ENCODE measurements around the gene ARHGAP10.
A peak's percentile ranks its signal among the peaks of the same experiment; 100 is the strongest.

The ARHGAP10 gene

DNA sequence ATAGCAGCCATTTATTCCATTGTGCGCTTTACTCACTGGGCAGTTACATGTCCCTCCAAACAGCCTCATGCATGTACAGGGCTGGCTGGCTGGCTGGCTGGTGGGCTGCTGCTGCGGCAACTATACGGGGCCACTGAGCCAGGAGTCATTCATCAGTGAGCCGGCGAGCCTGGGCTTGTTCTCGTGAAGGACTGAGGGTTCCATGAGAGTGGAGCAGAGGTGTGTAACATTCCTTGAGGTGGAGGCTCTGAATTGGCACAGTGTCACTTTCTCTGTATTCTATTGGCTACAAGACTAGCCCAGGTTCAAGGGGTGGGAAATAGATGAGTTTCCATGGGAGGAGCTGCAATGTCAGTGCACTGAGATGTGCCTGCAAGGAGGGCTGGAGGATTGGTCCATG, 89.1 kb downstream of the ARHGAP10 start:
- H3K27me3 ChIP-seq, result no peaks in the 10 kb centered on the region
- no peaks in the 10 kb centered on the region for H3K9me3 ChIP-seq
- TF ChIP-seq, protein P1, sequence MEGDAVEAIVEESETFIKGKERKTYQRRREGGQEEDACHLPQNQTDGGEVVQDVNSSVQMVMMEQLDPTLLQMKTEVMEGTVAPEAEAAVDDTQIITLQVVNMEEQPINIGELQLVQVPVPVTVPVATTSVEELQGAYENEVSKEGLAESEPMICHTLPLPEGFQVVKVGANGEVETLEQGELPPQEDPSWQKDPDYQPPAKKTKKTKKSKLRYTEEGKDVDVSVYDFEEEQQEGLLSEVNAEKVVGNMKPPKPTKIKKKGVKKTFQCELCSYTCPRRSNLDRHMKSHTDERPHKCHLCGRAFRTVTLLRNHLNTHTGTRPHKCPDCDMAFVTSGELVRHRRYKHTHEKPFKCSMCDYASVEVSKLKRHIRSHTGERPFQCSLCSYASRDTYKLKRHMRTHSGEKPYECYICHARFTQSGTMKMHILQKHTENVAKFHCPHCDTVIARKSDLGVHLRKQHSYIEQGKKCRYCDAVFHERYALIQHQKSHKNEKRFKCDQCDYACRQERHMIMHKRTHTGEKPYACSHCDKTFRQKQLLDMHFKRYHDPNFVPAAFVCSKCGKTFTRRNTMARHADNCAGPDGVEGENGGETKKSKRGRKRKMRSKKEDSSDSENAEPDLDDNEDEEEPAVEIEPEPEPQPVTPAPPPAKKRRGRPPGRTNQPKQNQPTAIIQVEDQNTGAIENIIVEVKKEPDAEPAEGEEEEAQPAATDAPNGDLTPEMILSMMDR (IDR thresholded peaks at IDR 0.05), result no peak
- DNase-seq, result no peak
- H3K4me1 ChIP-seq, result peaks cover 0 to 97% (median 48%) of the 10 kb centered on the region in 4 donors
- intact Hi-C loops (cut with DNase I; ENCODE audit: low total_unique reads), result loop anchor here (10.0 kb wide), 1 partner anchor 86 kb away; the partner anchor contains the start of gene ARHGAP10
- no peak overlapping the region for H3K27ac ChIP-seq
- peaks cover 8 to 24% (median 12%) of the 10 kb centered on the region in 3 donors for H3K36me3 ChIP-seq
- no peak overlapping the region for H3K4me3 ChIP-seq

DNA sequence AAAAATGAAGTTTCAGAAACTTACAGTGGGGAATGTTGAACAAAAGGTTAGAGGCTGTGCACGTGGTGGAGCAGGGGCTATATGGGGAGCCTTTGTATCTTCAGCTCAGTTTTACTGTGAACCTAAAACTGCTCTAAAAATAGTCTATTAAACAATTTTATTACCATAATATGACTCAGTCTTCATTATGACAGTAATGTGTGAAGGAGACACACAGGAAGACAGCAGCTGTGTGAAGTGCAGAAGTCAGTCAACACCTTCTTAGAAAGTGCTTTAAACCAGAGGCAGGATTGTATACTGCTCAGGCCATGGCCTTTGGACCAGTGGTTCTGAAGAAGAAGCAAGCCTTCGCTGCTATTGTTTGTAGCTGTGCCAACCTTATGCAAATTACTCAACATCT, 89.7 kb downstream of the ARHGAP10 start:
- TF ChIP-seq, protein P1 (IDR thresholded peaks at IDR 0.05), result no peak
- Histone ChIP-seq H3K27ac (peak overlapping the region in 1 of 2 donors; percentile 81), H3K9me3 (no peaks in the 10 kb centered on the region), H3K27me3 (no peaks in the 10 kb centered on the region), H3K36me3 (peaks cover 8 to 24% (median 12%) of the 10 kb centered on the region in 3 donors), H3K4me1 (peaks cover 0 to 97% (median 48%) of the 10 kb centered on the region in 4 donors), H3K4me3 (no peak overlapping the region)
- intact Hi-C loops (cut with DNase I; ENCODE audit: low total_unique reads), result loop anchor here (10.0 kb wide), 1 partner anchor 87 kb away; the partner anchor contains the start of gene ARHGAP10
- no peak for DNase-seq

DNA sequence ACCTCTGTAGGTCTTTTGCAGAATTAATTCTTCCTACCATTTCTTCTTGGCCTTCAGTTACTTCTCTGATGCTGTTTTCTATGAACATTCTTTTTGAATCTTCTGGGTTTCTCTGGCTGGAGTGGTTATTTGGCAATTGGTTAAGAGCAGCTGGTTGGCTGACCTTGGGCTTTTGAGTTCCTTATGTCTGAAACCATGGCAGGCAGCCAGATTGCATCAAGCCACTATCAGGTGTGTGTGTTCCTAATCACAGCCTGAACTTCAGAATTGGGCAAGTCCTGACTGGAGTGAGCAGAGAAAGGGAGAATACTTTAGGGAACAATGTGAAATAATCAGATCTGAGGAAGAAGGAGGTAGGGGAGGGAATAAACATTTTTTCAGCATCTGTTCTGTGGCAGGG, 90.2 kb downstream of the ARHGAP10 start:
- peak overlapping the region; percentile 56 to 81 for H3K27ac ChIP-seq
- no peak overlapping the region for H3K4me3 ChIP-seq
- TF ChIP-seq, protein P1 (IDR thresholded peaks at IDR 0.05), result no peak
- H3K9me3 ChIP-seq, result no peaks in the 10 kb centered on the region
- H3K4me1 ChIP-seq, result peaks cover 0 to 97% (median 44%) of the 10 kb centered on the region in 4 donors
- DNase-seq, result peak; percentile 89 to 92
- peaks cover 8 to 24% (median 12%) of the 10 kb centered on the region in 3 donors for H3K36me3 ChIP-seq
- no peaks in the 10 kb centered on the region for H3K27me3 ChIP-seq
- intact Hi-C loops (cut with DNase I; ENCODE audit: low total_unique reads), result loop anchor here (10.0 kb wide), 1 partner anchor 87 kb away; the partner anchor contains the start of gene ARHGAP10

DNA sequence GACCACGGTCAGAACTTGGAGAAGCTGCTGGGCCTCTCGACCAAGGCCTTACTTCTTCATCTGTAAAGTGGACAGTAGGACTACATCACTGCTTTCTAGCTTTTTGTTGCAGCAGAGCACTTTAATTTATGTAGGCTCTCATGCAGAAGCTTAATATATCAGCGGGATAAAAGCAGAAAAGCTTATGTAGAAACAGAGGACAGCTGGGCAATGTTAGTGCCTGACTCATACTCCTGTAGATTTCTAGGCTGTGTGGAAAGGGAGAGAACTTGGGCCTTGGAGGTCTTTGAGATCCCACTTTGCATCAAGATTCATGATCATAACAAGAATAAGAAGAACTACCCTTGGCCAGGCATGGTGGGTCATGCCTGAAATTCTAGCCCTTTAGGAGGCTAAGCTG, 91.2 kb downstream of the ARHGAP10 start:
- no peak for DNase-seq
- TF ChIP-seq, protein P1 (IDR thresholded peaks at IDR 0.05), result no peak
- peak overlapping the region; percentile 56 to 81 for H3K27ac ChIP-seq
- no peaks in the 10 kb centered on the region for H3K27me3 ChIP-seq
- intact Hi-C loops (cut with DNase I; ENCODE audit: low total_unique reads), result loop anchor here (10.0 kb wide), 1 partner anchor 88 kb away; the partner anchor contains the start of gene ARHGAP10
- H3K4me3 ChIP-seq, result no peak overlapping the region
- peaks cover 0 to 97% (median 39%) of the 10 kb centered on the region in 4 donors for H3K4me1 ChIP-seq
- H3K36me3 ChIP-seq, result peaks cover 8 to 24% (median 12%) of the 10 kb centered on the region in 3 donors
- no peaks in the 10 kb centered on the region for H3K9me3 ChIP-seq

DNA sequence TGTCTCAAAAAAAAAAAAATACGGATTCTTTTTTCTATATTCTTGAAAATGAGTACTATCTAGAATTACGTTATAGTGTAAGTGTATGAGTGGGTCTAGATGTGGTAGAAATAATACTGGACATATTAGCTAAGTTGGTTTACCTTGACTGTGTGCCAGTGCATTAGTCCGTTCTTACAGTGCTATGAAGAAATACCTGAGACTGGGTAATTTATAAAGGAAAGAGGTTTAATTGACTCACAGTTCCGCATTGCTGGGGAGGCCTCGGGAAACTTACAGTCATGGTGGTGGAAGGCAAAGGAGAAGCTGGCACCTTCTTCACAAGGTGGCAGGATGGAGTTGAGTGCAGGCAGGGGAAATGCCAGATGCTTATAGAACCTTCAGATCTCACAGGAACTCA, 92.4 kb downstream of the ARHGAP10 start:
- intact Hi-C loops (cut with DNase I; ENCODE audit: low total_unique reads), result loop anchor here (10.0 kb wide), 1 partner anchor 90 kb away; the partner anchor contains the start of gene ARHGAP10
- no peak overlapping the region for H3K4me3 ChIP-seq
- TF ChIP-seq, protein P1 (IDR thresholded peaks at IDR 0.05), result no peak
- no peaks in the 10 kb centered on the region for H3K27me3 ChIP-seq
- peak overlapping the region; percentile 81 to 86 for H3K27ac ChIP-seq
- H3K9me3 ChIP-seq, result no peaks in the 10 kb centered on the region
- peaks cover 8 to 24% (median 12%) of the 10 kb centered on the region in 3 donors for H3K36me3 ChIP-seq
- no peak for DNase-seq
- peaks cover 0 to 98% (median 51%) of the 10 kb centered on the region in 4 donors for H3K4me1 ChIP-seq

Measured in tibial artery (tissue), 4 donors.